ENCODE results near the gene RERE.

Gene RERE

DNA sequence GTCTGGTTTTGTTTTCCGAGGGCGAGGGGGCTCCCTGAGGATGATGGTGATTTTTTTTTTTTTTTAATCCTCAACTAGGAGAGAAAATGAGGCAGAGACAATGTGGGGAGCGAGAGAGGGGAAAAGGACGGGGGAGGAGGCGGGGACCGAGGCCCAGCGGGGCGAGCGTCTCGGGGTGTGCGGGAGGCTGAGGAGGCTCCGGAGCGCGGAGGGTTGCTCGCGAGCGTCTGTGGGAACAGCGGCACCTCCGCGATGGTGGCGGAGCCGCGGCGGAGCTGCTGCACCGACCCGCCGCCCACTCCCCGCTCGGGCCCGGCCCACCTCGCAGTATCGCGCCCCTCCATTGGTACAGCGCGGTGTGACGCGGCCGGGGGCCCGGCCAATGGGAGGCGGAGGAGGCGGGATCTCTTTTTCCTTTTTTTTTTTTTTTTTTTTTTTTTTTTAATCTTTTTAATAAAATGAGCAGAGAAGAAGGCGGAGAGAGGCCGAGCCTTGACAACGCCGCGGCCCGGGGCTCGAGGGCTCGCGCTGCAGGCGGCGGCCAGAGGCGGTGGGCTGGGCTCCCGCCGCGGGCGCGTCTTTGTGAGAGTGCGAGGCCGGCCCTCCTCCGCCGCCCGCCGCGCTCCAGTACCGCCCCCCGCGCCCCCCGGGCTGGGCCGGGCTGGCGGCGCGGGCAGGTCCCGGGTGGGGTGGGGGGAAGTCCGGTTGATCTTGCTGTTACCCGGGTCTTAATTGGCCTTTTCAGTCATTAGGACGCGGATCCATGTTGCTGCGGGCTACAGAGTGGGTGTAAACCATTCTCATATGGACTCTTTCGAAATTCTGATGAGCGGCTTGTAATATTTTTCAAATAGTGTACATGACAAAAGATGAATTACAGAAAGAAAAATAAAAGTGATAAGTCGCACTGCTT lies at the start of gene RERE:
TSS of gene RERE (minus strand) at position 229 of the 913 bp plus-strand sequence.
- DNase-seq = peak; percentile 94 to 96

DNA sequence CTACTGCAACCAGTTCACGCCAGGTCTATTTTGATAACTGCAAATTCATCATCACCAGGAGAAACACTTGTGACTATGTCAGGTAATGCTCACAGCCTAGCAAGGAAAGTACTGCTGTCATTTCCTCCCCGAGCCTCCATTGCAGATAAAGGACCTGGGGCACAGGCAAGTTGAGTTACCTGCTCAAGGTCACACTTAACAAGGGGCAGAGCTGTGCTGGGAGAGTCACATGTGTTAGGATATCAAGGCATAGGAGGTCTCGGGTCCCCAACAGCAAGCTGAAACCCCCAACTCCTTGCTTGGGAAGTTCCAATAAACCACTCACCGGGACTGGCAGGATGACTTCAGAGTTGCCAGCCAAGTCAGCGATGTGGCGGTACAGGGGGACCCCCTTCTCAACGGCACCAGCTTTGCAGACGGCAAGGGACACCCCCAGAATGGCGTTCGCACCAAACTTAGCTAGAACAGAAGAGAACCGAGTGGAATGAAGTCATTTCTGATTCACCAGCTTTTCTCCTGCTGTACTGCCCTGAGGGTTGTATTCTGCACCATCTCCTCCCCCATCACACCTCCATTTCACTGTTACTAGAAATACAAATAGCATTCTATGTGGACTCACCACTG lies 49.5 kb upstream of the RERE start:
- no peak for DNase-seq

DNA sequence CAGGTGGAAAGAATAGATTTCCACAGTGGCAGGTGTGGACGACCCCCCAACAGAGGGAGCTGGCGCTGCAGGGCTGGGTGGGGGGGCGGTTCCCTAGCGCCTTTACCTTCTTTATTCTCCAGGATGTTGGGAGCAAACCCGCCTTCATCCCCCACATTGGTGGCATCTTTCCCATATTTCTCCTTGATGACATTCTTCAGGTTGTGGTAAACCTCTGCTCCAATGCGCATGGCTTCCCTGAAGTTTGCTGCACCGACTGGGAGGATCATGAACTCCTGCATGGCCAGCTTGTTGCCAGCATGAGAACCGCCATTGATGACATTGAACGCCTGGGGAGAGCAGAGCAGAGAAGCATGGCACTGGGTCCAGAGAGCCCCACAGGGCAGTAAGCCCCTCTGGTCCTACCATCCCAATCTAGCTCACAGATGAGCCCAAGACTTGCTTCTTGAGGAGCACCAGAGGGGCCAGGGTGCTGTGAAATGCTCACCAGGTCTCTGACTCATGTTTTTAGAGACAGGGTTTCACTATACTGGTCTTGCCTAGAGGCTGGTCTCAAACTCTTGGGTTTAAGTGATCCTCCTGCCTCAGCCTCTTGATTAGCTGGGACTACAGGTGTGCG lies 48.8 kb upstream of the RERE start:
- no peak for DNase-seq

DNA sequence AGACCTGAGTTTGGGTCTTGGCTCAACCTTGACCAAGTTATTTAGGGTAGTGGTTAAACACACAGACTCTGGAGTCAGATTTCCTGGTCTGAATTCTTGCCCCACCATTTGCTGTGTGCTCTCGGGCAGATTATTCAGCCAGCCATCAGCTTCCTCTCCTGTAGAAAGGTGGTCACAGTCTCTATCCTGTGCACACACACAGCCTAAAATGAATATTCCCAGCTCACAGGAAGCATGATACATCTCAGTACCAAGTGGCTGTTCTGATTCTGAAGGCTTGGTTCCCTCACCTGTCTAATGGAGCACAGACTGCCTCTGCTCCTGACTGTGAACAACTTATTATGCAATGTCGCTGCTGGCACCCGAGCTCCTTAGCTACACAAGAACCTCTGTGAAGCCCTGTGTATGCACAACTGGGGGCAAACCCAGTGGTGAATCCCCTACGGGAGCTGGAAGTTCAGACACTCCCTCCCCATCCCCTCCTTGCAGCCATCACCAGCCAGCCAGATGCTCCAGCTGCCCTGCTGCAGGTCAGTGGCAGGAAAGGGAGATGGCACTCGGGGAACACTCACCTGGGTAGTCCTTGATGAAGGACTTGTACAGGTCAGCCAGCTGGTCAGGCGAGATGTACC lies 47.4 kb upstream of the RERE start:
- no peak for DNase-seq

DNA sequence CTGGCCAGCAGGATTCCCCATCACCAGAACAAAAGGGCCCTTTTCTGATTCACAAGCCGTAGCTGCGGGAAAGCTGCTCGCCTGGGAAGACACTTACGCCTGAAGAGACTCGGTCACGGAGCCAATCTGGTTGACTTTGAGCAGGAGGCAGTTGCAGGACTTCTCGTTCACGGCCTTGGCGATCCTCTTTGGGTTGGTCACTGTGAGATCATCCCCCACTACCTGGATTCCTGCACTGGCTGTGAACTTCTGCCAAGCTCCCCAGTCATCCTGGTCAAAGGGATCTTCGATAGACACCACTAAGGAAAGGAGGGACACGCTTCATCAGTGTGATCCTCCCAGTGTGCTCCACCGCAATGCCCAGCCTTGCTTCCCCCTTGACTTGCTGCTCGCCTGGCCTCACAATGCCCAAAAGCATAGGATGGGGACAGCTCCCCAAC lies 46.4 kb upstream of the RERE start:
- no peak for DNase-seq

DNA sequence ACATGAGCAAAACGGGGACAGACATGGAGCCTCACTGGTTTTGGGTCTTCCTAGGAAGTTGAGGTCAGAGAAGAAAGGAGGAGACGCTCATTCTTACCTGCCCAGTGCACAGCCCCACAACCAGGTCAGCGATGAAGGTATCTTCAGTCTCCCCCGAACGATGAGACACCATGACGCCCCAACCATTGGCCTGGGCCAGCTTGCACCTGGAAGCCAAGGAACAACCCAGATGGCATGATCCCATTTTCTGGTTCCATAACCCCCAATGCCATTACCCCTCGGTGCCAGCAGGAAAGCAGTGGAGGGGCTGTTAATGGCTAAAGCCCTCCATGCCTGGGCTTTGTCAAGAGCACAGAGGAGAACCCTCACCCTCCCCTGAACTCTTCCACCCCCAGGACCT lies 45.7 kb upstream of the RERE start:
- DNase-seq = no peak

DNA sequence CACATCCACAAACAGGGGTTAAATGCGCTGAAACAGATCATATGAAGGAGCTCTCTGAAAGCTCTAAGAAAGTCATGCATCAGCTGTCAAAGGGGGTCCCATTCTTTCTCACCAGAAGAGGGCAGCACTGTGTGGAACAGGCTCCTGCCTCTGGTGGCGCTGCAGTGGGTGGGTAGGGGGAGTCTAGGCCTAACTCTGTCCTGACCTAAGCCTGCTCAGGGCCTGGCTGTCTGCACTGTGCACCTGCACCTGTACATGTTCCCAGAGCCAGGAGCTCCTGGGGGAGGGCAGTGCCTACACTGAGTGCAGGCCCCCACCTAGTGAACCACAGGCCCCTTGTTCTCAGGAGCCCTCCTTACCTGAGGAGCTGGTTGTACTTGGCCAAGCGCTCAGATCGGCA lies 45.1 kb upstream of the RERE start:
- DNase-seq = peak; percentile 46 to 61

DNA sequence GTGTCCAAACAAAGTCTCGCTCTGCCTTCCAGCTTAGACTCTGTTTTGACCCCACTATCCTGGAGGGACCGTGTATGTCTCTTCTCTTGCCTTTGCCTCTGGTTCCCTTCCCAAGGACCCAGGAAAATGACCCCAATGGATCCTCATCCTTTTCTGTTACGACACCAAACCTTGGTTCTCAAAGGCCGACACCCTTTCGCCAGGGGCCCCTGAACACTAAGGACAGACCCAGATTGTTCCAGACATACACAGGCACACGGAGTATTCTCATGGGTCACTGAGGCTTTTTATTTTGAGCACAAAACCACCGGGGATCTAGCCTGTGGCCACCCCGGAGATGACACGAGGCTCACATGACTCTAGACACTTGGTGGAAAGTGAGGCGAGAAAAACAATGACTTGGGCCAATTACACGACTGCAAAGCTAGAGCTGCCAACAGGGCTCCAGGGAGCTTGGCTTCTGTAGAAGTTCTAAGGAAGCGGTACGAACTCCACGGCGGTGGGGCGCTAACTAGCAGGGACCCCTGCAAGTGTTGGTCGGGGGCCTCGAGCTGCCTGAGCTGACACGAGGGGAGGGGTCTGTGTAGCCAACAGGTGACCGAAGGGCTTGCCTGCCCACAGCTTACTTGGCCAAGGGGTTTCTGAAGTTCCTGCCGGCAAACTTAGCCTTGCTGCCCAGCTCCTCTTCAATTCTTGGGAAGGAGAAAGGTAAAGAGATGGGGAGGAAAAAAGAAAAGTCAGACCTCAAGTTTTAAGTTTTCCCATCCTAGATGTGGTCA lies 43.5 kb upstream of the RERE start:
- no peak for DNase-seq

DNA sequence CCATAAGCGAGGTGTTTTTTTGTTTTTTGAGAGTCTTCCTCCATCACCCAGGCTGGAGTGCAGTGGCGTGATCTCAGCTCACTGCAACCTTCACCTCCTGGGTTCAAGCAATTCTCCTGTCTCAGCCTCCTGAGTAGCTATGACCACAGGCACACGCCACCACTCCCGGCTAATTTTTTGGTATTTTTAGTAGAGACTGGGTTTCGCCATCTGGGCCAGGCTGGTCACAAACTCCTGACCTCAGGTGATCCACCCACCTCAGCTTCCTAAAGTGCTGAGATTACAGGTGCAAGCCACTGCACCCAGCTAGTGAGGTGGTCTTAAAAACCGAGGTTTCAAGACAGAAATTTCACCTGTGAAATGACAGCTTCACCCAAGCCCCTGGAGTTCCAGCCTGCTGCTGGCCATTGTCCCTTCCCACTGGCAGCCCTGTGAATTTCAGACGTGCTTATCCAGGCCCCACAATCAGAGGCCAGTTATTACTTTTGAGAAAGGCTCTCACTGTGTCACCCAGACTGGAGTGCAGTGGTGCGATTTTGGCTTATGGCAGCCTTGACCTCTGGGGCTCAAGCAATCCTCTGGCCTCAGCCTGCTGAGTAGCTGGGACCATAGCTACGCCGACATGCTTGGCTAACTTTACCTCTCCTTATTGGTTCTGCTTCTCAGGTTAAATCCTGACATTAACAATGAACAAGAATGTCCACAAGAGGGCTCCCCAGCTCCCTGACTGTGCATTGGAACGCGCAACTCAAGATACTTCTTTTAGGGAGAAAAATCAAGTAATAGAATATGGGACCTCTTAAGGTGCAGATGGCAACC lies 41.7 kb upstream of the RERE start:
- peak; percentile 52 to 65 for DNase-seq

DNA sequence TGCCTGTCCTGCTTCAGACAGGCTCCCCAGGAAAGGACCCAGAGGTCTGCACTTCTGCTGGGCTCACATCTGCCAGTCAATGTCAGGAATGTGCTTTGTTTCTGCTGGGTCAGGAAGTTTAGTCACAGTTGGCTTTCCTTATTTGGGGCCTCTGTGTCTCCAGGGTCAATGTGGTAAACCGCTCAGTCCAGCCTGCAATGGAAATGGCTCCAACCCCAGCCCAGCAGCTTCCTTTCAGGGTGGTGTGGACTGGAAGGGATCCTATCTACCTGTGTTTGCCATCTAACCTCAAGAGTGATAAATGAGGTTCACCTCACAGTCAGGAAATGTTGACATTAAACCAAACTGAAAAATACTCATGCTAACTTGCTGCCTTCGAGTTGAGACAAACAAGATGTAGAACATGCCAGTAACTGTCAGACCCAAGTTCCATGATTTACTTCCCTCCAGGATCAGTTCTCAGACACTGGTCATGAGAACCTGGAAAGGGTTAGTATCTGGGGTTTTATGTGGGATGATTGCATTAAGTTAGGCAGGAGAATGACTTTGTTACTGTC lies 40.8 kb upstream of the RERE start:
- no peak for DNase-seq

DNA sequence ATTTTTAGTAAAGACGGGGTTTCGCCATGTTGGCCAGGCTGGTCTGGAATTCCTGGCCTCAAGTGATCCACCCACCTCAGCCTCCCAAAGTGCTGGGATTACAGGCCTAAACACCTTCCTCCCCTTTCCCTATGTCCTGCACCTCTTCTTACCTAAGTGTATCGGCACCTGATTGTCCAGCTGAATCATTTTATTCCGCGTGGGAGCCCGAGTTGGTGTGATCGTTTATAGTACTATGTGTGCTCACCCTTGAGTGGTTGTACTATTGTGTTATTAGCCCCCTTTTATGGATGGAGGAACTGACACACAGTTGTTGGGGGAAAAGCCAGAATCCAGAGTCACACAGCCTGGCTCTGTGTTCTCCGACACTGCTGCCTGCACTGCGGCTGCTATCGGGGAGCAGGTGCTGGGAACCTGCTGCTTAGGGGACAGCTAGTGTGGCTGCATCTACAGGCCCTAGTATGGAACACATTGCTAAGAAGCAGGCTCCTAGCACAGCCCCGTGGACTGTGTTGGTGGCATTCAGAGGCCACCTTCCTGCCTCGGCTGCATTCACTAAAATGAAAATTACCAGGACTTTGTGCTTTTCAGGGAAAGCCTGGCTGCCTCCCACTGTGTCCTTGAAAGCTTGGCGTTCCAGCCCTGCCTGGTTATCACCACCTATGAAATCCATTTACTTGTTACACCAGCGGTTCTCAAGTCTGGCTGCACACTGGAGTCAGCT lies 39.4 kb upstream of the RERE start:
- no peak for DNase-seq

DNA sequence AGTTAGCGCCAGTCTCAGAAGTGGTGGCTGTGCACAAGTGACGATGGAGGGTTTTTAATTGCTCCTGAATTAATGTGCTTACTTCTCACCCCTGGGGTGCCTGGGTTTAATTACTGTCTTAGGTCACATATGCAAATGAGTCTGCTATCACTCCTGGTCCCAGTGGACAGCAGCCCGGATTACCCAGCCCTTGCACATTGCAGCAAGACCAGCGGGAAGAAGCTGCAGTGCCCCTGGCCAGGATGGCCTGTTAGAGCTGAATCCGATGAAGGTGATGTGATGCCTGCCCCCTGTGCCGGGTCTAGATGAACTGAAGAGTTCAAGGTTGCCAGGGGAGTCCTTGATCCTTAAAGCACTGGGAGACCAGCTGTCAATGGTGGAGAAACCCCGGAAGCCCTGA lies 36.8 kb upstream of the RERE start:
- no peak for DNase-seq

DNA sequence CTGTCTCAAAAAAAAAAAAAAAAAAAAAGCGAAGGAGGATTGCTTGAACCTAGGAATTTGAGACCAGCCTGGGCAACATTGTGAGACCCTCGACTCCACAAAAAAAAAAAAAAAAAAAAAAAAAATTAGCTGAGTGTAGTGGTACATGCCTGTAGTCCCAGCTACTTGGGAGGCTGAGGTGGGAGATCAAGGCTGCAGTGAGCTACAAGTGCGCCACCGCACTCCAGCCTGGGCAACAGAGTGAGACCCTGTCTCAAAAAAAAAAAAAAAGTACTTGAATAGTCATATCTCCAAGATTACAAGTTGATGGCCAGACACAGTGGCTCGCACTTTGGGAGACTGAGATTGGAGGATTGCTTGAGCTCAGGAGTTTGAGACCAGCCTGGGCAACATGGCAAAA lies 33.6 kb upstream of the RERE start:
- no peak for DNase-seq

DNA sequence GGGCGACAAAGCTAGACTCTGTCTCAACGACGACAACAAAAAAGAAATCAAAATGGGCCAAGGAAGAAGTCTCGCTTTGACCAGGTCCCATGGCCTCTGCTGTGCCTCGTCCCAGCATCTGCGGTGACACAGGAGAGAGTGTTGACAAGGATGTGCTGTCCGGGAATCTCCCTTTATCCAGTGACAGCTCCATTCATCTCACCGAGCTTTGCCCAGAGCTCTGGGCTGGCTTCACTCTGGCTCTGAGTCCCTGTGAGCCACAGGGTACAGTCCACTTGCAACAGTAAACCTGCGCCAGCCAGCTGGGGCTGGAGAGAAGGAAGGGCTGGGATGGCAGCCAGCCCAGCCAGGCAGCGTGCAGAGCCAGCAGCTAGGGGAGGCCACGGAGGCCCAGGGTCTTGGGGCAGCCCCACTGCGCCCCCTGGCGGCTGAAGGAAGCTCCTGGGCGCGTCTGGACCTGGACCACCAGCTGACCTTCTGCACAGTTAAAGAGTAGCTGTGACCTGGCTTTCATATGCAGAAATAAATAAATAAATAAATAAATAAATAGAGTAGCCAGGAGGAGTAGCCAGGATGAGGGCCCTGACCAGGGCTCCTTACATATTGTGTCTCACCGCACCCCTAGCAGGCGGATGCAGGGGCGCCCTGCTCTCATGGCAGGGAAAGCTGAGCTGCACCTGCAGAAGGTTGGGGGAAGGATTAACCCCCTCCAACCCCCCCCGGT lies 31.4 kb upstream of the RERE start:
- peak; percentile 68 to 70 for DNase-seq

DNA sequence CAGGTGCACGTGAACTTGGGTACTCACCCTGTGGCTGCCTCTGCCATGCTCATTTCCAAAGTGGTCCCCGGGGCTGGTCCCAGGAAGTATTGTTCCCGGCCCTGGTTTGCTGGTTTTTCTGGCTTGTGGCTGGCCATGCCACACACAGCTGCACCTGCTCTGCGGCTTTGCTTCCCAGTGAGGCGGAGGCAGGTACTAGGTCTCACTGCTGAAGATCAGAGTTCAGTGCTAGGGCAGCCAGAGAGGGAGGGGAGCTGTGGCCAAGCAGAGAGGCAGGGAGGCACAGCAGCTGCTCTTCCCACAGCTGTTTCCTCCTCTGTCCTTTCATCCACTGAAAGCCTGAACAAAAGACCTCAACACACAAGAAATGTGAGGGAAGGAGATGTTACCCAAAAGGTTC lies 30.6 kb upstream of the RERE start:
- no peak for DNase-seq

DNA sequence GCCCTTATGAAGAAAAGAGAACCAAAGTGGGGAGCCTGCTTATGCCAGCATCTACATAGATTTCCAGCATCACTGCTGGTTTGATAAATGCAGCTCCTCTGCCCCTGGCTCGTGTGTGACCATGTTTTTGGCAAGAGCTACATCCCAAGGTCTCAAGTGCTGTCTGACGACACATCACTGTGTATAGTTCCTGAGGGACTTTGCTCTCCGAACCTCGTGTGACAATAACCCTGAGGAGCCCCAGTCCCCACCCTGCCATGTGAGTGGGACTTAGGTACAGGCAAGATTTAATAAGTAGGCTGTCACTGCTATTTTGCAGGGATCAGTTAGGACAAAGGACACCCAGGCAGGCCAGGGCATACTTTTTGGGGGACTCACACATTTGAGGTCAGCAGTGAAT lies 28.8 kb upstream of the RERE start:
- DNase-seq = no peak

DNA sequence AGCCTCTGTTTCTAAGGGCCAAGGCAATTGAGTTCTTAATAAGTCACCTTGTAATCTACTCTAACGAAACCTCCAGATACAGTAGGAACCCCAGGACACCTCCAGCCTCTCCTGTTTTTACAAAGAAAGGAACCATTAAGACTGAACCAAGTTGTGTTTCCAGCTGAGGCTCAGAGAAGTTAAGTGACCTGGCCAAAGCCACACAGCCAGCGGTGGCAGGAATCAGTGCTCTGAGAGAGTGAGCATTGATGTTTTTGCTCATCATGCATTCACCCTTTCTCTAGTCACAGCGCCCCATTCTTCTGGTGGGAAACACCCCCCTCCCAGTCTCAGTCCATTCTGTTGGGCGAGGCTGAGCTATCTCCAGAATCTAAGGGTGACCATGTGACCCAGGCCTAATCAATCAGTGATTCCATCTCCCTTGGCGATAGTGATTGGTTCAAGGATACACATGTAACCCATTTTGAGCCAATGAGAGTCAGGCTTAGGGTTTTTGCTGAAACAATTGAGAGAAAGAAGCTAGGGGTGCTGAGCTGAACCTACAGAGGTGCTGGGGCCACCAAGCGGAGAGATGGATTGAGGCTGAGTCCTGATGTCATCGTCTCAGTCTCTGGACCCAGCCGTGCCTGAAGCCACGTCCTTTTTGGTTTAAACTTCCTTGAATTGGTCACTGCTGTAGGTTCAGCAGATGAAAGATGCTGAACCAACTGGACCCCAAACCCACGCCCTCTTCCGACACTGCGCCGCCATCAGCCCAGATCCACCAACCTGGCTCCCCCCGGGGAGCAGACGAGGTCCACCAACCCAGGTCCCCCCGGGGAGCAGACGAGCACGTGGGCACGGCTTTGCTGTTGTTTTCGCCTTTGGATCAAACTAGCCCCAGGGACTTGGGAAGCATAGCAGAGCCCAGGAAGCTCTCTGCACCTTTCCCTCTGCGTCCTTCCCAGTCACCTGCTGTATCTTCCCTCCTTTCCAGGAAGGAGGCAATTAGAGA lies 28.0 kb upstream of the RERE start:
- no peak for DNase-seq

DNA sequence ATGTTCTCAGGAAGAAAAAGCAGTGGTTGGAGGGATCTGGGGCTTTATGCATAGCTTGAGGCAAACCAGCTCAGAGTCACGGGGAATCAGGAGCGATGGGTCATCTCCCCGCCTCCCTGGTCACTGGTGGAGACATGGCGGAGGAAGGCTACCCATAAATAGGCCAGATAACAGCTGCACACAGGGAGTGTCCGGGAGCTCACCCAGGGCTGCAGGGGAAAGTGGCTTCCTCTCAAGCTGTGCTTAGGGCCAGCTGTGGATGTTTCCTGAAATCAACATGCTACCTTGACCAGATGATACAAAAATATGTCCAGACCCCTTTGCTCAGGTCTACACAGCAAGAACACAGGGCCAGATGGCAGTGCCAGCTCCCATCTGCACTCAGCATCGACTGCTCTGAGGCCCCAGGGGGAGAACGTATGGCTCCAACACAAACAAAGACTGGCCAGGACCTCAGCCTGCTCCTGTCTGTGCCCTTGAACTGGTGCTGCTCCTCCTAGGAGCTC lies 27.1 kb upstream of the RERE start:
- no peak for DNase-seq
